Measurements from ENCODE around the gene SEMA6C. TPM values are rescaled to one million over a fixed set of nuclear protein-coding genes. Genes with fewer than 3 reads are reported as not detected.

Gene SEMA6C
- total and polyA plus RNA-seq, 2 of the 8 experiments (the other 6 are each of a cell fraction or from before 2014, with no cell fraction given): 12.2 to 15.7 TPM

DNA sequence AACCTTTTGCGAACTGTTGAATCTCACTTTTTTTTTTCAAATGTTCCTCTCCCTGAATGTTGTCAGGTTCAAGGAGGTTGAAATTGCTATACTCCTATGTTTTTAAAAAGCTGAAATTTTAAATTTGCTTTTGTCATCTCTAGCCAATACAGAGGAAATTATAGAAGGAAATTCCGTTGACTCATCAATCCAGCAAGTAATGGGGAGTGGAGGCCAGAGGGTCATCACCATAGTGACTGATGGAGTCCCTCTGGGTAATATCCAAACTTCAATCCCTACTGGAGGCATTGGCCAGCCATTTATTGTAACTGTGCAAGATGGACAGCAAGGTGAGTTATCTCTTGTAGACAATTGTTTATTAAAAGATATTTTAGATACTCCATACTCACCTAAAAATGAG, 39.5 kb downstream of the SEMA6C start:
- H2BK15ac ChIP-seq (ENCODE audit: low read length): no peak overlapping the region
- H4K20me1 ChIP-seq (replicated peaks in 1 of 2; ENCODE audit: control insufficient read depth in 1 of 2, insufficient read depth in 2 of 2, low read length in 2 of 2): no peaks in the 10 kb centered on the region
- no peak for DNase-seq (ENCODE audit: low read depth in 1 of 2, low spot score in 2 of 2)
- WGBS, 2 experiments (ENCODE audit: extremely low coverage in 1 of 2, insufficient coverage in 1 of 2, insufficient read length in 1 of 2, insufficient replicate concordance in 2 of 2, low coverage in 1 of 2, low lambda C conversion rate in 2 of 2, missing lambda C conversion rate in 1 of 2): 83% methylated on average over 2 of the region's 2 CpGs; no CpG with 5 or more reads in 1 of the 2 experiments
- no peak overlapping the region for H4K91ac ChIP-seq (replicated peaks; ENCODE audit: insufficient read length, low read length)
- ChIA-PET POLR2A (ENCODE audit: partially characterized antibody) (interaction anchor here (1.4 to 1.5 kb wide), 2 partner anchors 14 to 59 kb away, joined by 3 read pairs; partner anchors contain the start of gene C1orf56), CTCF (ENCODE audit: partially characterized antibody) (interaction anchor here (1.3 kb wide), 1 partner anchor 10 kb away, joined by 4 read pairs; no protein-coding TSS in a partner anchor)
- no peak overlapping the region for H2BK5ac ChIP-seq (ENCODE audit: low read depth, low read length)
- no peak overlapping the region for H3K56ac ChIP-seq (replicated peaks; ENCODE audit: insufficient read length, low read depth, low read length)
- no peaks in the 10 kb centered on the region for H3K36me3 ChIP-seq (ENCODE audit: control insufficient read depth in 2 of 4, insufficient read depth in 4 of 4, low read length in 3 of 4)
- no peak overlapping the region for H3K4me3 ChIP-seq (ENCODE audit: extremely low read depth in 1 of 4, insufficient read depth in 2 of 4, low read depth in 3 of 4, low read length in 4 of 4)
- H3K14ac ChIP-seq (ENCODE audit: insufficient read length): no peak overlapping the region
- H3K27ac ChIP-seq (ENCODE audit: low read depth, low read length): no peak overlapping the region
- no peak overlapping the region for H4K8ac ChIP-seq (ENCODE audit: extremely low read depth, insufficient read depth, low read length)
- no peak overlapping the region for H2BK120ac ChIP-seq (replicated peaks; ENCODE audit: low read depth, low read length)
- no peaks in the 10 kb centered on the region for H3K79me1 ChIP-seq (ENCODE audit: low read depth, low read length)
- no peak overlapping the region for H2BK12ac ChIP-seq (ENCODE audit: low read depth, low read length)
- no peak overlapping the region for H3K4me2 ChIP-seq (ENCODE audit: insufficient read depth in 1 of 2, low read depth in 2 of 2, low read length in 2 of 2)
- H3K4me1 ChIP-seq (replicated peaks in 1 of 4; ENCODE audit: control insufficient read depth in 3 of 4, insufficient read depth in 4 of 4, low read length in 3 of 4): no peaks in the 10 kb centered on the region
- H3K27me3 ChIP-seq (replicated peaks in 1 of 4; ENCODE audit: control insufficient read depth in 3 of 4, extremely low read depth in 1 of 4, insufficient read depth in 3 of 4, low read length in 3 of 4): no peaks in the 10 kb centered on the region
- H3K23ac ChIP-seq (ENCODE audit: insufficient read length): no peak overlapping the region
- no peak overlapping the region for H3K18ac ChIP-seq (ENCODE audit: extremely low read depth, low read length)
- H2BK20ac ChIP-seq (ENCODE audit: low read length): no peak overlapping the region
- no peak overlapping the region for H3K4ac ChIP-seq (replicated peaks; ENCODE audit: insufficient read length, low read depth, low read length)
- no peaks in the 10 kb centered on the region for H3K23me2 ChIP-seq (ENCODE audit: low read depth, low read length)
- no peak overlapping the region for H2AK5ac ChIP-seq (ENCODE audit: low read depth, low read length)
- no peak overlapping the region for H2AFZ ChIP-seq (ENCODE audit: low read length)
- no peak overlapping the region for H3K9ac ChIP-seq (replicated peaks in 1 of 4; ENCODE audit: extremely low read depth in 1 of 4, low read depth in 3 of 4, low read length in 3 of 4)
- no peaks in the 10 kb centered on the region for H3K9me3 ChIP-seq (ENCODE audit: insufficient read depth in 2 of 2, low read depth in 1 of 2, low read length in 1 of 2)
- H3K79me2 ChIP-seq (ENCODE audit: control insufficient read depth in 1 of 2, insufficient read depth in 2 of 2, low read length in 2 of 2): no peaks in the 10 kb centered on the region
- no peak for FAIRE-seq
- no peak overlapping the region for H4K5ac ChIP-seq (ENCODE audit: insufficient read length, low read depth, low read length)
- TF ChIP-seq, protein P1, sequence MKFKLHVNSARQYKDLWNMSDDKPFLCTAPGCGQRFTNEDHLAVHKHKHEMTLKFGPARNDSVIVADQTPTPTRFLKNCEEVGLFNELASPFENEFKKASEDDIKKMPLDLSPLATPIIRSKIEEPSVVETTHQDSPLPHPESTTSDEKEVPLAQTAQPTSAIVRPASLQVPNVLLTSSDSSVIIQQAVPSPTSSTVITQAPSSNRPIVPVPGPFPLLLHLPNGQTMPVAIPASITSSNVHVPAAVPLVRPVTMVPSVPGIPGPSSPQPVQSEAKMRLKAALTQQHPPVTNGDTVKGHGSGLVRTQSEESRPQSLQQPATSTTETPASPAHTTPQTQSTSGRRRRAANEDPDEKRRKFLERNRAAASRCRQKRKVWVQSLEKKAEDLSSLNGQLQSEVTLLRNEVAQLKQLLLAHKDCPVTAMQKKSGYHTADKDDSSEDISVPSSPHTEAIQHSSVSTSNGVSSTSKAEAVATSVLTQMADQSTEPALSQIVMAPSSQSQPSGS (IDR thresholded peaks at IDR 0.05; ENCODE audit: low read length): no peak
- TF ChIP-seq, protein P2, sequence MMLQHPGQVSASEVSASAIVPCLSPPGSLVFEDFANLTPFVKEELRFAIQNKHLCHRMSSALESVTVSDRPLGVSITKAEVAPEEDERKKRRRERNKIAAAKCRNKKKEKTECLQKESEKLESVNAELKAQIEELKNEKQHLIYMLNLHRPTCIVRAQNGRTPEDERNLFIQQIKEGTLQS (IDR thresholded peaks at IDR 0.05; ENCODE audit: insufficient read depth, low read depth, low read length): no peak
- no peak for TF ChIP-seq CHD2 (IDR thresholded peaks at IDR 0.05; ENCODE audit: low read length)
